ENCODE data around the gene UNC80.

The UNC80 gene

DNA sequence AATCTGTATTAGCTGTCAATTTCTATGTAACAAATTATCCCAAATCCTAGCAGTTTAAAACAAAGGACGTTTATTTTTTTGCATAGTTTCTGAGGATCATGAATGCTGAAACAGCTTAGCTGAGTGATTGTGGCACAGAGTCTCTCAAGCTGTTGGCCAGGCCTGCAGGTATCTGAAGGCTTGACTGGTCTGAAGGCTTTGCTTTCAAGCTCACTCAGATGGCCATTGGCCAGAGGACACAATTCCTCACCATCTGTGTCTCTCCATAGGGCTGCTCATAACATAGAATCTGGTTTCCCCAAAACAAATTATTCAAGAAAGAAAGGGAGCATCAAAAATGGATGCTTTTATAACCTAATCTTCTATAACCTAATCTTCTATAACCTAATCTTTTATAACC is 33.7 kb downstream of the UNC80 start:
- H3K4me3 ChIP-seq (ENCODE audit: low read depth, low read length) = no peak overlapping the region
- DNase-seq (ENCODE audit: low read depth) = no peak
- no peak for TF ChIP-seq CTCF (IDR thresholded peaks at IDR 0.05; ENCODE audit: low read depth, low read length, missing control alignments)
- in situ Hi-C loops (cut with HindIII; ENCODE audit: low sequenced_read_pairs) = no loop called here

DNA sequence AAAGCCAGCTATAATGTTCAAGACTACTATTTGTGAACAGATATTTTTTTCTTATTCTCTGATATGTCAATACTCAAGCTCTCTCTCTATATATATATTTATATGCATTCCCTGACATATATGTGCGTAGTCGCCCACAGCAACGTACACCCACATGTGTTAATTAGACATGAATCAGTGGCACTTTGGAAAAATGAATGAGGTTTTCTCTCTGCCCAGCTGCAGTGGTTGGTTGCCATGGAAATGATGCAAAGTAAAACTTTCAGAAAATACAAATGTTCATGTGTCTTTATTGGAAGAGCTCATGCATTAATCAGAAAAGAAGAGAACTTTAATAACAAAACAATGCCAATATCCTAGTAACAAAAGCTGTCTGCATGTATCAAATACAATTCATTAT is 34.7 kb downstream of the UNC80 start:
- DNase-seq (ENCODE audit: low read depth) = no peak
- TF ChIP-seq CTCF (IDR thresholded peaks at IDR 0.05; ENCODE audit: low read depth, low read length, missing control alignments) = no peak
- in situ Hi-C loops (cut with HindIII; ENCODE audit: low sequenced_read_pairs) = no loop called here
- H3K4me3 ChIP-seq (ENCODE audit: low read depth, low read length) = no peak overlapping the region

DNA sequence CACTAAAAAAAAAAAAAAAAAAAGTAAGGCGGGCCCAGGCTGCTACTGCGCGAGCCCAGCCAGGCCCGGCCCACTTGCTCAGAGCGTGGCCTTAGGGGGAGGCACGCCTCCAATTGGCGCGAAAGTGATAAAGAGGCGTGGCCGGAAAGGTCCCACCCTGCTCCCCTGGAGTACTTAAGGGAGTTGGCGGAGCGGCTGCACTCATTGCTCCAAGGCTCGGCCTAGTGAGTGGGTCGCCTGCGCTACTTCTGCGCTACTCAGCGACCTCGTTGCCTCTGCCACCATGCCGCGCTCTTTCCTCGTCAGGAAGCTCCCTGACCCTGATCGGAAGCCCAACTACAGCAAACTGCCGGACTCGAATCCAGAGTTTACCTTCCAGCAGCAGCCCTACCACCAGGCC is 36.9 kb downstream of the UNC80 start:
- no peak for TF ChIP-seq CTCF (IDR thresholded peaks at IDR 0.05; ENCODE audit: low read depth, low read length, missing control alignments)
- no peak for DNase-seq (ENCODE audit: low read depth)
- no peak overlapping the region for H3K4me3 ChIP-seq (ENCODE audit: low read depth, low read length)
- in situ Hi-C loops (cut with HindIII; ENCODE audit: low sequenced_read_pairs) = no loop called here

DNA sequence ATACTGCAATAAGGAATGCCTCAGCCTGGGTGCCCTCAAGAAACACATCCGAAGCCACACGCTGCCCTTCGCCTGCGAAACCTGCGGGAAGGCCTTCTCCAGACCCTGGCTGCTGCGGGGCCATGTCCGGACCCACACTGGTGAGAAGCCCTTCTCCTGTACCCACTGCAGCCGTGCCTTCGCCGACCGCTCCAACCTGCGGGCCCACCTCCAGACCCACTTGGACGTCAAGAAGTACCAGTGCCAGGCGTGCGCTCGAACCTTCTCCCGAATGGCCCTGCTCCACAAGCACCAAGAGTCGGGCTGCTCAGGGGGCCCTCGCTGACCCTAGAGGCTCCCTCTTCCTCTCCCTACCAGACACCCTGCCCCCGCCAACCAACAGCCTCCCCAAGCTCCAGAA is 37.6 kb downstream of the UNC80 start:
- H3K4me3 ChIP-seq (ENCODE audit: low read depth, low read length) = no peak overlapping the region
- no peak for DNase-seq (ENCODE audit: low read depth)
- TF ChIP-seq CTCF (IDR thresholded peaks at IDR 0.05; ENCODE audit: low read depth, low read length, missing control alignments) = no peak
- in situ Hi-C loops (cut with HindIII; ENCODE audit: low sequenced_read_pairs) = no loop called here

- no peak for DNase-seq (ENCODE audit: low read depth)
- no peak overlapping the region for H3K4me3 ChIP-seq (ENCODE audit: low read depth, low read length)
- no peak for TF ChIP-seq CTCF (IDR thresholded peaks at IDR 0.05; ENCODE audit: low read depth, low read length, missing control alignments)
- in situ Hi-C loops (cut with HindIII; ENCODE audit: low sequenced_read_pairs) = no loop called here
Measured at GRCh38 chr2:209817844-209818271, 46.2 kb downstream of the UNC80 start.

DNA sequence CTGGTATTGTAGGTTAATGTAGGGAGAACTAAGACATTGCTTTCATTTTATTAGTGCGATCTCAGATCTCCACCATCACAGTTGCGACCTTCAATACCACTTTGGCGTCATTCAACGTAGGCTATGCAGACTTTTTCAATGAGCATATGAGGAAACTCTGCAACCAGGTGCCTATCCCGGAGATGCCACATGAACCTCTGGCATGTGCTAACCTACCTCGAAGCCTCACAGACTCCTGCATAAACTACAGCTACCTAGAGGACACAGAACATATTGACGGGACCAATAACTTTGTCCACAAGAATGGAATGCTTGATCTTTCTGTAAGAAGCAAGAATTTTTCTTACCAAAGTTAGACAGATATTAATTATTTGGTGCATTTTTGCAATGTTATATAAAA is 47.3 kb downstream of the UNC80 start:
- no peak for DNase-seq (ENCODE audit: low read depth)
- TF ChIP-seq CTCF (IDR thresholded peaks at IDR 0.05; ENCODE audit: low read depth, low read length, missing control alignments) = no peak
- in situ Hi-C loops (cut with HindIII; ENCODE audit: low sequenced_read_pairs) = no loop called here
- no peak overlapping the region for H3K4me3 ChIP-seq (ENCODE audit: low read depth, low read length)

- in situ Hi-C loops (cut with HindIII; ENCODE audit: low sequenced_read_pairs) = no loop called here
- H3K4me3 ChIP-seq (ENCODE audit: low read depth, low read length) = no peak overlapping the region
- TF ChIP-seq CTCF (IDR thresholded peaks at IDR 0.05; ENCODE audit: low read depth, low read length, missing control alignments) = no peak
- DNase-seq (ENCODE audit: low read depth) = no peak
Measured at GRCh38 chr2:209821806-209822205, 50.2 kb downstream of the UNC80 start.
